WTC11 (cell line): ENCODE data around the gene ARV1.
"Not testable (repeated sequence)": the region's sequence is repeated elsewhere in the genome, so short reads cannot be mapped to it uniquely, and the experiment has no call there.

Source experiments
- HMGXB4 ChIP-seq: sonication (generic); formaldehyde crosslinking; IDR thresholded peaks from 2 replicates; pipeline ENCODE4 v1.8.1; 2023; ENCODE audit warnings: mild to moderate bottlenecking, moderate library complexity, missing genetic modification reagents
- MLX ChIP-seq: sonication (generic); formaldehyde crosslinking; IDR thresholded peaks from 2 replicates; pipeline ENCODE4 v1.8.1; 2023; ENCODE audit warnings: mild to moderate bottlenecking, missing genetic modification reagents, moderate library complexity
- NFE2L1 ChIP-seq: sonication (generic); formaldehyde crosslinking; IDR thresholded peaks from 2 replicates; pipeline ENCODE4 v1.8.1; 2023; ENCODE audit warnings: missing genetic modification reagents
- ZNF232 ChIP-seq: sonication (generic); formaldehyde crosslinking; IDR thresholded peaks from 2 replicates; pipeline ENCODE4 v1.8.0; 2022; ENCODE audit warnings: mild to moderate bottlenecking, missing genetic modification reagents
- TF ChIP-seq, protein P1 (sequence below): sonication (generic); formaldehyde crosslinking; IDR thresholded peaks from 2 replicates; pipeline ENCODE4 v1.8.1; 2023; ENCODE audit warnings: mild to moderate bottlenecking, missing genetic modification reagents, moderate library complexity
- TF ChIP-seq, protein P2 (sequence below): fragments of 200-600 bp; IDR thresholded peaks from 2 replicates; pipeline ENCODE4 v1.8.0; 2022; ENCODE audit warnings: antibody characterized with exemption

- TF ChIP-seq, protein P1, sequence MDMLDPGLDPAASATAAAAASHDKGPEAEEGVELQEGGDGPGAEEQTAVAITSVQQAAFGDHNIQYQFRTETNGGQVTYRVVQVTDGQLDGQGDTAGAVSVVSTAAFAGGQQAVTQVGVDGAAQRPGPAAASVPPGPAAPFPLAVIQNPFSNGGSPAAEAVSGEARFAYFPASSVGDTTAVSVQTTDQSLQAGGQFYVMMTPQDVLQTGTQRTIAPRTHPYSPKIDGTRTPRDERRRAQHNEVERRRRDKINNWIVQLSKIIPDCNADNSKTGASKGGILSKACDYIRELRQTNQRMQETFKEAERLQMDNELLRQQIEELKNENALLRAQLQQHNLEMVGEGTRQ (CRISPR knock-in tag): not testable (repeated sequence)
- TF ChIP-seq NFE2L1 (CRISPR knock-in tag); MLX (CRISPR knock-in tag); HMGXB4; ZNF232 (CRISPR knock-in tag): not testable (repeated sequence)
- TF ChIP-seq, protein P2, sequence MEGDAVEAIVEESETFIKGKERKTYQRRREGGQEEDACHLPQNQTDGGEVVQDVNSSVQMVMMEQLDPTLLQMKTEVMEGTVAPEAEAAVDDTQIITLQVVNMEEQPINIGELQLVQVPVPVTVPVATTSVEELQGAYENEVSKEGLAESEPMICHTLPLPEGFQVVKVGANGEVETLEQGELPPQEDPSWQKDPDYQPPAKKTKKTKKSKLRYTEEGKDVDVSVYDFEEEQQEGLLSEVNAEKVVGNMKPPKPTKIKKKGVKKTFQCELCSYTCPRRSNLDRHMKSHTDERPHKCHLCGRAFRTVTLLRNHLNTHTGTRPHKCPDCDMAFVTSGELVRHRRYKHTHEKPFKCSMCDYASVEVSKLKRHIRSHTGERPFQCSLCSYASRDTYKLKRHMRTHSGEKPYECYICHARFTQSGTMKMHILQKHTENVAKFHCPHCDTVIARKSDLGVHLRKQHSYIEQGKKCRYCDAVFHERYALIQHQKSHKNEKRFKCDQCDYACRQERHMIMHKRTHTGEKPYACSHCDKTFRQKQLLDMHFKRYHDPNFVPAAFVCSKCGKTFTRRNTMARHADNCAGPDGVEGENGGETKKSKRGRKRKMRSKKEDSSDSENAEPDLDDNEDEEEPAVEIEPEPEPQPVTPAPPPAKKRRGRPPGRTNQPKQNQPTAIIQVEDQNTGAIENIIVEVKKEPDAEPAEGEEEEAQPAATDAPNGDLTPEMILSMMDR: not testable (repeated sequence)
These were observed 6.0 kb downstream of the ARV1 start for GRCh38 chr1:230984622-230985515.
